Liver (tissue), 3 donors: ENCODE measurements around the gene PCDHGC5.

Source experiments
- ATF3 ChIP-seq: IDR thresholded peaks from 2 replicates; pipeline ENCODE4 v1.6.1; 2016; ENCODE audit warnings: antibody characterized with exemption
- CTCF ChIP-seq: fragments of 150-350 bp; IDR thresholded peaks from 2 replicates; pipeline ENCODE4 v1.5.1; 2017; ENCODE audit warnings: improper control_type of control experiment, low read depth, low read length; ENCODE audit not compliant: missing input control
- FOXA1 ChIP-seq: IDR thresholded peaks from 2 replicates; pipeline ENCODE4 v1.6.1; 2016; ENCODE audit warnings: antibody characterized with exemption
- GABPA ChIP-seq, 2 donors: IDR thresholded peaks in 1 of 2; conservative IDR thresholded peaks in 1 of 2; 2 replicates each; pipeline ENCODE4 v1.6.1; 2016; ENCODE audit warnings: antibody characterized with exemption in 2 of 2, mild to moderate bottlenecking in 1 of 2, moderate library complexity in 1 of 2
- JUND ChIP-seq, 2 donors: IDR thresholded peaks; 2 replicates each; pipeline ENCODE4 v1.6.1; 2016; ENCODE audit warnings: antibody characterized with exemption in 2 of 2
- MAX ChIP-seq: IDR thresholded peaks from 2 replicates; pipeline ENCODE4 v1.6.1; 2016; ENCODE audit warnings: antibody characterized with exemption
- RAD21 ChIP-seq, 2 donors: IDR thresholded peaks; 2 replicates each; pipeline ENCODE4 v1.6.1; 2016; ENCODE audit warnings: antibody characterized with exemption in 2 of 2, mild to moderate bottlenecking in 2 of 2
- REST ChIP-seq: IDR thresholded peaks from 2 replicates; pipeline ENCODE4 v1.6.1; 2016; ENCODE audit warnings: antibody characterized with exemption, mild to moderate bottlenecking
- RXRA ChIP-seq, 2 donors: IDR thresholded peaks; 2 replicates each; pipeline ENCODE4 v1.6.1; 2017 to 2018; ENCODE audit warnings: antibody characterized with exemption in 2 of 2, mild to moderate bottlenecking in 1 of 2
- TAF1 ChIP-seq: conservative IDR thresholded peaks from 2 replicates; pipeline ENCODE4 v1.6.1; 2016; ENCODE audit warnings: antibody characterized with exemption, mild to moderate bottlenecking
- YY1 ChIP-seq: IDR thresholded peaks from 2 replicates; pipeline ENCODE4 v1.6.1; 2016; ENCODE audit warnings: antibody characterized with exemption, mild to moderate bottlenecking
- ZBTB33 ChIP-seq: IDR thresholded peaks from 2 replicates; pipeline ENCODE4 v1.6.1; 2016; ENCODE audit warnings: antibody characterized with exemption
- donor health status: healthy.
- donor health status: healthy.

GRCh38 chr5:141508440-141508797 lies 19.5 kb downstream of the PCDHGC5 start:
- TF ChIP-seq MAX (no peak), CTCF (no peak), ATF3 (no peak), RAD21 (IDR thresholded peaks at IDR 0.05) (no peak), REST (no peak), TAF1 (no peak), ZBTB33 (no peak), GABPA (IDR thresholded peaks at IDR 0.05 in 1 of 2, conservative IDR thresholded peaks at IDR 0.05 in 1 of 2) (no peak), JUND (IDR thresholded peaks at IDR 0.05) (no peak), FOXA1 (no peak), YY1 (no peak), RXRA (IDR thresholded peaks at IDR 0.05) (no peak)
